ENCODE results near the gene FIBCD1.

Gene FIBCD1

GRCh38 chr9:130902204-130903185 is 36.6 kb downstream of the FIBCD1 start:
- TF ChIP-seq CTCF (conservative IDR thresholded peaks at IDR 0.05; ENCODE audit: low read depth, low read length), result no peak
- no peak for DNase-seq (ENCODE audit: low read depth)
- no peak overlapping the region for H3K4me3 ChIP-seq (ENCODE audit: low read length)

- no peak for DNase-seq (ENCODE audit: low read depth)
- no peak for TF ChIP-seq CTCF (conservative IDR thresholded peaks at IDR 0.05; ENCODE audit: low read depth, low read length)
- no peak overlapping the region for H3K4me3 ChIP-seq (ENCODE audit: low read length)
Measured at GRCh38 chr9:130901498-130902203, 37.4 kb downstream of the FIBCD1 start.

- DNase-seq (ENCODE audit: low read depth), result no peak
- no peak overlapping the region for H3K4me3 ChIP-seq (ENCODE audit: low read length)
- TF ChIP-seq CTCF (conservative IDR thresholded peaks at IDR 0.05; ENCODE audit: low read depth, low read length), result no peak
Measured at GRCh38 chr9:130900701-130901497, 38.1 kb downstream of the FIBCD1 start.

- no peak for TF ChIP-seq CTCF (conservative IDR thresholded peaks at IDR 0.05; ENCODE audit: low read depth, low read length)
- no peak overlapping the region for H3K4me3 ChIP-seq (ENCODE audit: low read length)
- DNase-seq (ENCODE audit: low read depth), result no peak
Measured at GRCh38 chr9:130899051-130899748, 39.8 kb downstream of the FIBCD1 start.

GRCh38 chr9:130898552-130898852 is 40.5 kb downstream of the FIBCD1 start:
- no peak for DNase-seq (ENCODE audit: low read depth)
- no peak overlapping the region for H3K4me3 ChIP-seq (ENCODE audit: low read length)
- no peak for TF ChIP-seq CTCF (conservative IDR thresholded peaks at IDR 0.05; ENCODE audit: low read depth, low read length)

GRCh38 chr9:130897848-130898551 is 41.0 kb downstream of the FIBCD1 start:
- no peak overlapping the region for H3K4me3 ChIP-seq (ENCODE audit: low read length)
- no peak for DNase-seq (ENCODE audit: low read depth)
- no peak for TF ChIP-seq CTCF (conservative IDR thresholded peaks at IDR 0.05; ENCODE audit: low read depth, low read length)

Data from retinal pigment epithelial cell (primary cell).